Measurements from ENCODE around the gene PRKCE. TPM values are rescaled to one million over a fixed set of nuclear protein-coding genes. Genes with fewer than 3 reads are reported as not detected.

Gene PRKCE
- total and polyA plus RNA-seq, 2 of the 8 experiments (the other 6 are each of a cell fraction or from before 2014, with no cell fraction given), result 0.54 to 2.1 TPM

DNA sequence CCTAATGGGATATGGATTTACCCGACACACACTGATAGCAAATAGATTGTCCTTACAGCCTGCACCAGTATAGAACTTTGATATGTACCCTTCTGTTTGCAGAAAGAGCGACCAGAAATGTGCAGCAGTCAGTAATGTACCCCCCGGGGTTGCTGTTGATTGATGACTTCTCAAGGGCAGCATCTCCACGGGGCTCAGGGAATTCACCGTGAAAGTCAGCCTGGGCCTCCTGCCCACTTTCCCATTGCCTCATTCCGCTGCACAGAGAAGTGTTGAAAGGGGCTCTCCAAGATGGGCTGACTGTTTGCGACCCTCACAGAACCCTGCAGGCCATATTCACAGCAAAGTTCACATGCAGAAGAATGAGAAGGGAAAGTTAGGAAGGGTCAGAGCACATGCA, 241.3 kb downstream of the PRKCE start:
- Histone ChIP-seq H3K4me3 (ENCODE audit: extremely low read depth in 1 of 4, insufficient read depth in 2 of 4, low read depth in 3 of 4, low read length in 4 of 4) (no peak overlapping the region), H2AK5ac (ENCODE audit: low read depth, low read length) (no peak overlapping the region), H2BK12ac (ENCODE audit: low read depth, low read length) (no peak overlapping the region), H3K18ac (ENCODE audit: extremely low read depth, low read length) (no peak overlapping the region), H3K4me2 (ENCODE audit: insufficient read depth in 1 of 2, low read depth in 2 of 2, low read length in 2 of 2) (no peak overlapping the region), H3K14ac (ENCODE audit: insufficient read length) (no peak overlapping the region), H2BK5ac (ENCODE audit: low read depth, low read length) (no peak overlapping the region), H3K79me2 (ENCODE audit: control insufficient read depth in 1 of 2, insufficient read depth in 2 of 2, low read length in 2 of 2) (no peaks in the 10 kb centered on the region), H3K9ac (replicated peaks in 1 of 4; ENCODE audit: extremely low read depth in 1 of 4, low read depth in 3 of 4, low read length in 3 of 4) (no peak overlapping the region), H2BK120ac (replicated peaks; ENCODE audit: low read depth, low read length) (no peak overlapping the region), H4K5ac (ENCODE audit: insufficient read length, low read depth, low read length) (no peak overlapping the region), H2BK15ac (ENCODE audit: low read length) (no peak overlapping the region), H4K20me1 (replicated peaks in 1 of 2; ENCODE audit: control insufficient read depth in 1 of 2, insufficient read depth in 2 of 2, low read length in 2 of 2) (no peaks in the 10 kb centered on the region), H2AFZ (ENCODE audit: low read length) (no peak overlapping the region), H3K79me1 (ENCODE audit: low read depth, low read length) (no peaks in the 10 kb centered on the region), H2BK20ac (ENCODE audit: low read length) (no peak overlapping the region), H3K4me1 (replicated peaks in 1 of 4; ENCODE audit: control insufficient read depth in 3 of 4, insufficient read depth in 4 of 4, low read length in 3 of 4) (peaks cover 0 to 2% (median 0%) of the 10 kb centered on the region in 4 experiments; a peak in 2 of 7 replicates), H3K27ac (ENCODE audit: low read depth, low read length) (no peak overlapping the region), H3K23me2 (ENCODE audit: low read depth, low read length) (no peaks in the 10 kb centered on the region), H3K4ac (replicated peaks; ENCODE audit: insufficient read length, low read depth, low read length) (no peak overlapping the region), H4K91ac (replicated peaks; ENCODE audit: insufficient read length, low read length) (no peak overlapping the region), H3K36me3 (ENCODE audit: control insufficient read depth in 2 of 4, insufficient read depth in 4 of 4, low read length in 3 of 4) (no peaks in the 10 kb centered on the region), H3K23ac (ENCODE audit: insufficient read length) (no peak overlapping the region), H4K8ac (ENCODE audit: extremely low read depth, insufficient read depth, low read length) (no peak overlapping the region), H3K9me3 (ENCODE audit: insufficient read depth in 2 of 2, low read depth in 1 of 2, low read length in 1 of 2) (no peaks in the 10 kb centered on the region), H3K27me3 (replicated peaks in 1 of 4; ENCODE audit: control insufficient read depth in 3 of 4, extremely low read depth in 1 of 4, insufficient read depth in 3 of 4, low read length in 3 of 4) (no peaks in the 10 kb centered on the region), H3K56ac (replicated peaks; ENCODE audit: insufficient read length, low read depth, low read length) (no peak overlapping the region)
- no peak for TF ChIP-seq JUND (IDR thresholded peaks at IDR 0.05; ENCODE audit: low read length)
- TF ChIP-seq RBBP5 (IDR thresholded peaks at IDR 0.05; ENCODE audit: borderline replicate concordance, low read depth, low read length), result no peak
- TF ChIP-seq POLR2A (IDR thresholded peaks at IDR 0.05; ENCODE audit: control extremely low read depth in 1 of 2, low read depth in 2 of 2, low read length in 2 of 2), result no peak
- TF ChIP-seq EP300 (IDR thresholded peaks at IDR 0.05; ENCODE audit: borderline replicate concordance in 1 of 2, low read depth in 2 of 2, low read length in 2 of 2), result no peak
- no peak for TF ChIP-seq HDAC2 (IDR thresholded peaks at IDR 0.05; ENCODE audit: borderline replicate concordance in 1 of 2, low read depth in 2 of 2, low read length in 2 of 2)
- no peak for TF ChIP-seq JUN (IDR thresholded peaks at IDR 0.05; ENCODE audit: low read depth, low read length)
- TF ChIP-seq, protein P1, sequence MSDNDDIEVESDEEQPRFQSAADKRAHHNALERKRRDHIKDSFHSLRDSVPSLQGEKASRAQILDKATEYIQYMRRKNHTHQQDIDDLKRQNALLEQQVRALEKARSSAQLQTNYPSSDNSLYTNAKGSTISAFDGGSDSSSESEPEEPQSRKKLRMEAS (IDR thresholded peaks at IDR 0.05), result no peak
- no peak for FAIRE-seq
- WGBS, 2 experiments (ENCODE audit: extremely low coverage in 1 of 2, insufficient coverage in 1 of 2, insufficient read length in 1 of 2, insufficient replicate concordance in 2 of 2, low coverage in 1 of 2, low lambda C conversion rate in 2 of 2, missing lambda C conversion rate in 1 of 2), result 87% methylated on average over 7 of the region's 7 CpGs; no CpG with 5 or more reads in 1 of the 2 experiments
- ChIA-PET POLR2A (ENCODE audit: partially characterized antibody) (no interaction called here), CTCF (ENCODE audit: partially characterized antibody) (interaction anchor here (1.2 kb wide), 1 partner anchor 95 kb away, joined by 3 read pairs; no protein-coding TSS in a partner anchor)
- DNase-seq (ENCODE audit: low read depth in 1 of 2, low spot score in 2 of 2), result no peak
